ENCODE measurements around the gene GARS1.

Gene GARS1

GRCh38 chr7:30617359-30617758 is 22.7 kb downstream of the GARS1 start:
- Histone ChIP-seq H4K20me1 (ENCODE audit: insufficient read depth, low read length, poor library complexity, severe bottlenecking) (peaks cover 13% of the 10 kb centered on the region), H3K79me2 (ENCODE audit: insufficient read depth, low read length) (peaks cover 9% of the 10 kb centered on the region), H3K4me1 (ENCODE audit: insufficient read depth, low read length, poor library complexity, severe bottlenecking) (no peaks in the 10 kb centered on the region)

GRCh38 chr7:30618080-30618676 is 23.5 kb downstream of the GARS1 start:
- Histone ChIP-seq H4K20me1 (ENCODE audit: insufficient read depth, low read length, poor library complexity, severe bottlenecking) (peaks cover 13% of the 10 kb centered on the region), H3K4me2 (ENCODE audit: low read depth, low read length, poor library complexity, severe bottlenecking) (no peak overlapping the region), H3K36me3 (ENCODE audit: insufficient read depth, low read length) (peaks cover 89% of the 10 kb centered on the region), H2AFZ (ENCODE audit: low read length) (no peak overlapping the region), H3K9ac (ENCODE audit: low read depth, low read length, poor library complexity, severe bottlenecking) (no peak overlapping the region), H3K4me1 (ENCODE audit: insufficient read depth, low read length, poor library complexity, severe bottlenecking) (no peaks in the 10 kb centered on the region), H3K4me3 (ENCODE audit: low read length, poor library complexity, severe bottlenecking) (no peak overlapping the region), H3K27me3 (ENCODE audit: insufficient read depth, low read length, poor library complexity, severe bottlenecking) (no peaks in the 10 kb centered on the region), H3K9me2 (replicated peaks; ENCODE audit: low read depth, low read length) (no peaks in the 10 kb centered on the region), H3K79me2 (ENCODE audit: insufficient read depth, low read length) (peaks cover 5% of the 10 kb centered on the region), H3F3A (ENCODE audit: low read depth) (no peaks in the 10 kb centered on the region), H3K9me3 (ENCODE audit: insufficient read depth, low read depth, low read length) (no peaks in the 10 kb centered on the region)
- no peak for TF ChIP-seq EZH2phosphoT487 (IDR thresholded peaks at IDR 0.05; ENCODE audit: borderline replicate concordance)
- no peak for TF ChIP-seq CTCF (conservative IDR thresholded peaks at IDR 0.05; ENCODE audit: low read length)

More at GRCh38 chr7:30617359-30617758, 22.7 kb downstream of the GARS1 start:
- Histone ChIP-seq H3K4me2 (ENCODE audit: low read depth, low read length, poor library complexity, severe bottlenecking) (no peak overlapping the region), H3K9me2 (replicated peaks; ENCODE audit: low read depth, low read length) (no peaks in the 10 kb centered on the region), H3K27me3 (ENCODE audit: insufficient read depth, low read length, poor library complexity, severe bottlenecking) (no peaks in the 10 kb centered on the region), H3K36me3 (ENCODE audit: insufficient read depth, low read length) (peaks cover 91% of the 10 kb centered on the region), H3K9me3 (ENCODE audit: insufficient read depth, low read depth, low read length) (no peaks in the 10 kb centered on the region), H2AFZ (ENCODE audit: low read length) (no peak overlapping the region), H3F3A (ENCODE audit: low read depth) (no peaks in the 10 kb centered on the region), H3K4me3 (ENCODE audit: low read length, poor library complexity, severe bottlenecking) (no peak overlapping the region), H3K9ac (ENCODE audit: low read depth, low read length, poor library complexity, severe bottlenecking) (no peak overlapping the region)
- no peak for TF ChIP-seq CTCF (conservative IDR thresholded peaks at IDR 0.05; ENCODE audit: low read length)
- TF ChIP-seq EZH2phosphoT487 (IDR thresholded peaks at IDR 0.05; ENCODE audit: borderline replicate concordance), result no peak

- Histone ChIP-seq H3K27me3 (ENCODE audit: insufficient read depth, low read length, poor library complexity, severe bottlenecking) (no peaks in the 10 kb centered on the region), H3K79me2 (ENCODE audit: insufficient read depth, low read length) (no peaks in the 10 kb centered on the region), H2AFZ (ENCODE audit: low read length) (no peak overlapping the region), H3K9ac (ENCODE audit: low read depth, low read length, poor library complexity, severe bottlenecking) (no peak overlapping the region), H3K9me2 (replicated peaks; ENCODE audit: low read depth, low read length) (no peaks in the 10 kb centered on the region), H3K4me2 (ENCODE audit: low read depth, low read length, poor library complexity, severe bottlenecking) (no peak overlapping the region), H3K4me1 (ENCODE audit: insufficient read depth, low read length, poor library complexity, severe bottlenecking) (no peaks in the 10 kb centered on the region), H4K20me1 (ENCODE audit: insufficient read depth, low read length, poor library complexity, severe bottlenecking) (peaks cover 13% of the 10 kb centered on the region), H3K36me3 (ENCODE audit: insufficient read depth, low read length) (peaks cover 90% of the 10 kb centered on the region), H3K9me3 (ENCODE audit: insufficient read depth, low read depth, low read length) (no peaks in the 10 kb centered on the region), H3F3A (ENCODE audit: low read depth) (no peaks in the 10 kb centered on the region), H3K4me3 (ENCODE audit: low read length, poor library complexity, severe bottlenecking) (no peak overlapping the region)
- TF ChIP-seq CTCF (conservative IDR thresholded peaks at IDR 0.05; ENCODE audit: low read length) (no peak), EZH2phosphoT487 (IDR thresholded peaks at IDR 0.05; ENCODE audit: borderline replicate concordance) (no peak)
These were observed 24.3 kb downstream of the GARS1 start for GRCh38 chr7:30618961-30619360.
